Progenitor cell of endocrine pancreas (in vitro differentiated cells): ENCODE measurements around the gene RPS25. TPM values are rescaled to one million over a fixed set of nuclear protein-coding genes. Genes with fewer than 3 reads are reported as not detected.
A peak's percentile ranks its signal among the peaks of the same experiment; 100 is the strongest.

Experiments used
- DNase-seq: peaks from one replicate; pipeline ENCODE4 v3.0.0; 2021; ENCODE audit warnings: low spot score; ENCODE audit not compliant: unreplicated experiment
- H3K27ac Mint-ChIP-seq: 2 replicates; pipeline ENCODE4 v1.8.0; 2021; ENCODE audit warnings: mild to moderate bottlenecking, moderate library complexity, mixed read lengths
- H3K27me3 Mint-ChIP-seq: 2 replicates; pipeline ENCODE4 v1.8.0; 2021; ENCODE audit warnings: mixed read lengths
- H3K36me3 Mint-ChIP-seq: 2 replicates; pipeline ENCODE4 v1.8.0; 2022; ENCODE audit warnings: mixed read lengths; ENCODE audit not compliant: insufficient read depth
- H3K4me1 Mint-ChIP-seq: 2 replicates; pipeline ENCODE4 v1.8.0; 2021; ENCODE audit warnings: low read depth, mixed read lengths
- H3K4me3 Mint-ChIP-seq: 2 replicates; pipeline ENCODE4 v1.8.0; 2021; ENCODE audit warnings: low read depth, mild to moderate bottlenecking, moderate library complexity, mixed read lengths
- H3K9me3 Mint-ChIP-seq: 2 replicates; pipeline ENCODE4 v1.8.0; 2021; ENCODE audit warnings: low read depth, mixed read lengths
- CTCF ChIP-seq: fragments of 200-600 bp; sonication (generic); IDR thresholded peaks from one replicate; pipeline ENCODE4 v1.5.0; 2021; ENCODE audit warnings: antibody characterized with exemption, mild to moderate bottlenecking; ENCODE audit not compliant: unreplicated experiment
- total RNA-seq: library from RNA; stranded (reverse); gene quantifications from 2 replicates; pipeline ENCODE4 v1.2.1, GENCODE V29; 2021

Gene RPS25
- total RNA-seq, 1 donor from 2014 or later, result 1,112 TPM

GRCh38 chr11:119028346-119029068 lies 10.4 kb upstream of the RPS25 start:
- Mint-ChIP-seq H3K4me3 (peak overlapping the region; percentile 75), H3K27me3 (peaks cover 4% of the 10 kb centered on the region), H3K4me1 (peaks cover 27% of the 10 kb centered on the region), H3K9me3 (no peaks in the 10 kb centered on the region), H3K36me3 (peaks cover 6% of the 10 kb centered on the region), H3K27ac (peak overlapping the region; percentile 94)
- TF ChIP-seq CTCF, result no peak
- no peak for DNase-seq

- Mint-ChIP-seq H3K9me3 (no peaks in the 10 kb centered on the region), H3K4me1 (peaks cover 27% of the 10 kb centered on the region), H3K27me3 (peaks cover 4% of the 10 kb centered on the region), H3K36me3 (peaks cover 10% of the 10 kb centered on the region), H3K27ac (no peak overlapping the region), H3K4me3 (peak overlapping the region; percentile 75)
- no peak for TF ChIP-seq CTCF
- DNase-seq, result no peak
Measured at GRCh38 chr11:119027561-119028345, 9.6 kb upstream of the RPS25 start.

GRCh38 chr11:119026970-119027369 lies 8.8 kb upstream of the RPS25 start:
- H3K9me3 Mint-ChIP-seq, result no peaks in the 10 kb centered on the region
- peaks cover 12% of the 10 kb centered on the region for H3K36me3 Mint-ChIP-seq
- no peak for TF ChIP-seq CTCF
- H3K27ac Mint-ChIP-seq, result no peak overlapping the region
- peaks cover 4% of the 10 kb centered on the region for H3K27me3 Mint-ChIP-seq
- DNase-seq, result no peak
- peaks cover 27% of the 10 kb centered on the region for H3K4me1 Mint-ChIP-seq
- no peak overlapping the region for H3K4me3 Mint-ChIP-seq

- Mint-ChIP-seq H3K27me3 (no peaks in the 10 kb centered on the region), H3K9me3 (no peaks in the 10 kb centered on the region), H3K4me1 (peaks cover 30% of the 10 kb centered on the region), H3K27ac (no peak overlapping the region), H3K36me3 (peaks cover 16% of the 10 kb centered on the region), H3K4me3 (no peak overlapping the region)
- no peak for DNase-seq
- no peak for TF ChIP-seq CTCF
Measured at GRCh38 chr11:119025978-119026766, 8.0 kb upstream of the RPS25 start.

GRCh38 chr11:119025541-119025940 lies 7.4 kb upstream of the RPS25 start:
- Mint-ChIP-seq H3K4me1 (peaks cover 30% of the 10 kb centered on the region), H3K36me3 (peaks cover 16% of the 10 kb centered on the region), H3K27ac (peak overlapping the region; percentile 7), H3K27me3 (no peaks in the 10 kb centered on the region), H3K9me3 (no peaks in the 10 kb centered on the region), H3K4me3 (no peak overlapping the region)
- no peak for TF ChIP-seq CTCF
- DNase-seq, result no peak
